ENCODE data around the gene VGLL1.

DNA sequence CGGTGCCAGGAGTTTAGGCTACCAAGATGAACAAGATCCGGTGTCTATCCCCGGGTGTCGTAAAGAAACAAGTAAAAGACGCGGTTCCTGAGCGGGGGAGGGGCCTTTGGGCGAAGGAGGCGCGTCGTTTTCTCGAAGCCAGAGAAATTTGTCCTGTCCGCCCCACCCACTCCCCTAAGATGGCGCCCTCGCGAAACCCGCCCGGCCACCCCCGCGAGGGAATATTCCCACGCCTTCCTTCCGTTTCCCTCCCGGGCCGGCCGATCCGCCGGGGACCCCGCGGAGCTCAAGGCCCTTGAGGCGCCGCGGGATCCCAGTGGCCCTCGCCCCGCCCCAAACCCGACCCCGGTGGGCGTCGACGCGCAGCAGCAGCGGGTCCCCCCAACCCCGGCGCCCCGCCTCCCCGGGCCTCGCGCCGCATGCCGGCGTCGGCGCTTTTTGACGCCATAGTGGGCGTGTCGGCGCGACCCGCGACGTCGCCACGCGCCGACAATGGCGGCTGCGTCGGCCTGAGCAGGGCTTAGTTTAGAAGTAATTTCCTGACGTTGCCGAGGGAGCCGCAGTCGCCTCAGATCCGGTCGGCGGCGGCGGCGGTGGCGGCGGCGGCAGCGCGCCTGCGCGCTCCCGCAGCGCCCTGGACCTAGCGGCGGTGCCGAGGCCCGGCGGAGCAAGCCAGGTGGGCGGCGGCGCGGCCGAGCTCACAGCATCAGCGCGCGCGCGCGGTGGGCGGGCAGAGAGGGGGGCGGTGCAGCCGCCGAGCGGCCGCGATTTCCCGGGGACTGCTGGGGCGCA is 35.1 kb upstream of the VGLL1 start:
- TF ChIP-seq MXI1 (conservative IDR thresholded peaks at IDR 0.05; ENCODE audit: poor library complexity, severe bottlenecking) (peak; percentile 72), RAD21 (conservative IDR thresholded peaks at IDR 0.05) (no peak), EZH2 (IDR thresholded peaks at IDR 0.05; ENCODE audit: borderline replicate concordance, insufficient read depth, low read length, poor library complexity, severe bottlenecking) (no peak), CTCF (IDR thresholded peaks at IDR 0.05; ENCODE audit: poor library complexity, severe bottlenecking) (no peak), POLR2AphosphoS5 (IDR thresholded peaks at IDR 0.05) (no peak), TAF1 (IDR thresholded peaks at IDR 0.05; ENCODE audit: low read depth) (no peak)

All from neural cell (in vitro differentiated cells).